Loucy (cell line): Measurements from ENCODE around the gene MGRN1.

Source experiments
- H2AFZ ChIP-seq: fragments of 200-600 bp; sonication (generic); 2 replicates; pipeline ENCODE4 v1.6.0; 2016; ENCODE audit warnings: antibody characterized with exemption, mild to moderate bottlenecking, low read length, moderate library complexity
- H3F3A ChIP-seq: fragments of 200-600 bp; 2 replicates; pipeline ENCODE4 v1.6.0; 2016; ENCODE audit warnings: antibody characterized with exemption, low read depth, mild to moderate bottlenecking
- H3K27me3 ChIP-seq: fragments of 200-600 bp; sonication (generic); 2 replicates; pipeline ENCODE4 v1.6.1; 2014; ENCODE audit warnings: low read length, mild to moderate bottlenecking; ENCODE audit not compliant: insufficient read depth, poor library complexity, severe bottlenecking
- H3K36me3 ChIP-seq: fragments of 200-600 bp; sonication (generic); 2 replicates; pipeline ENCODE4 v1.6.1; 2016; ENCODE audit warnings: low read length; ENCODE audit not compliant: insufficient read depth
- H3K4me1 ChIP-seq: fragments of 200-600 bp; sonication (generic); 2 replicates; pipeline ENCODE4 v1.5.1; 2014; ENCODE audit warnings: low read length, mild to moderate bottlenecking; ENCODE audit not compliant: insufficient read depth, poor library complexity, severe bottlenecking
- H3K4me2 ChIP-seq: fragments of 200-600 bp; sonication (generic); 2 replicates; pipeline ENCODE4 v1.6.0; 2014; ENCODE audit warnings: antibody characterized with exemption, low read length, low read depth, mild to moderate bottlenecking; ENCODE audit not compliant: poor library complexity, severe bottlenecking
- H3K4me3 ChIP-seq: fragments of 200-600 bp; sonication (generic); 2 replicates; pipeline ENCODE4 v1.5.1; 2014; ENCODE audit warnings: low read length, mild to moderate bottlenecking, mixed read lengths; ENCODE audit not compliant: poor library complexity, severe bottlenecking
- H3K79me2 ChIP-seq: fragments of 200-600 bp; sonication (generic); 2 replicates; pipeline ENCODE4 v1.6.1; 2014; ENCODE audit warnings: low read length; ENCODE audit not compliant: insufficient read depth
- H3K9ac ChIP-seq: fragments of 200-600 bp; sonication (generic); 2 replicates; pipeline ENCODE4 v1.6.0; 2014; ENCODE audit warnings: mild to moderate bottlenecking, low read depth, low read length, moderate library complexity; ENCODE audit not compliant: poor library complexity, severe bottlenecking
- H3K9me2 ChIP-seq: fragments of 200-600 bp; sonication (generic); replicated peaks from 2 replicates; pipeline ENCODE4 v1.6.1; 2016; ENCODE audit warnings: low read depth, low read length, mixed read lengths
- H3K9me3 ChIP-seq: fragments of 200-600 bp; sonication (generic); 2 replicates; pipeline ENCODE4 v1.6.1; 2014; ENCODE audit warnings: mild to moderate bottlenecking, antibody characterized with exemption, low read length, low read depth; ENCODE audit not compliant: insufficient read depth
- H4K20me1 ChIP-seq: fragments of 200-600 bp; sonication (generic); 2 replicates; pipeline ENCODE4 v1.6.0; 2014; ENCODE audit warnings: antibody characterized with exemption, low read length, mild to moderate bottlenecking; ENCODE audit not compliant: insufficient read depth, poor library complexity, severe bottlenecking
- EZH2phosphoT487 ChIP-seq: fragments of 200-600 bp; IDR thresholded peaks from 2 replicates; pipeline ENCODE4 v1.6.1; 2018; ENCODE audit warnings: antibody characterized with exemption, mild to moderate bottlenecking, moderate library complexity, borderline replicate concordance
- TF ChIP-seq, protein P1 (sequence below): fragments of 200-600 bp; sonication (generic); conservative IDR thresholded peaks from 2 replicates; pipeline ENCODE4 v1.5.1; 2014; ENCODE audit warnings: mild to moderate bottlenecking, antibody characterized with exemption, low read length

The MGRN1 gene

DNA sequence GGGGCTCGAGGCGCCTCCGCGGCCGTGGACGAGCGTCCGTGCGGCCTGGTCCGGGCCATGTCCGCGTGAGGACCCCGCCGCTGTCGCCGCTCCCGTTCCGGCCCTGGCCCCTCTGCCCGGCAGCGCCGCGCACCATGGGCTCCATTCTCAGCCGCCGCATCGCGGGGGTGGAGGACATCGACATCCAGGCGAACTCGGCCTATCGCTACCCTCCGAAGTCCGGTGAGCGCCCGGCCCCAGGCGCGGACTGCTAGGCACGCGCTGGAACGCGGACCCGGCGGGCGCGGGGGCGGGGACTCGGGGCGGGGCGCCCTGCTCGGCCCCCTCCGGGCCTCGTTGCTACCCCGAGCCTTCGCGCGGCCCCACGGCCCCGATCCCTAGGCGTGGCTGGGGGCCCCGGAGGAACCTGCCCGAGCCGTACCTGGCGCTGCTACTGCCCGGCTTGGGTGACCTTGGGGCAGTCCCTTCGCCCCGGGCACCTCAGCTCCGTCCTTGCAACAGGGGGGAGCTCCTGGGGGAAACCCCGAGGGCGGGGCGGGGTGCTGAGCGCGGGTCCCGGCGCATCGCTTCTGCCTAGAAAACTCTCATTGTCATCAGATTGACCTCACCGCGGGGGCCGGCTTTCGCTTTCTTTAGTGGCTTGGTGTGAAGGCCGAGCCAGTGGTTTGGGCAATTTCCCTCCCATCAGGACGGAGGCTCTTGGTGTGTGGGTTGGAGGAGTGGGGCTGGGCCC lies 367 bp downstream of the MGRN1 start:
- Histone ChIP-seq H4K20me1 (peaks cover 5% of the 10 kb centered on the region), H3F3A (no peaks in the 10 kb centered on the region), H3K27me3 (no peaks in the 10 kb centered on the region), H3K79me2 (peaks cover 40% of the 10 kb centered on the region), H3K4me1 (peaks cover 18% of the 10 kb centered on the region), H3K9me2 (no peaks in the 10 kb centered on the region), H3K4me2 (peak overlapping the region; percentile 85), H2AFZ (peak overlapping the region; percentile 49; the same call in 1 of the 2 replicates), H3K9ac (peak overlapping the region; percentile 81), H3K9me3 (no peaks in the 10 kb centered on the region), H3K36me3 (no peaks in the 10 kb centered on the region), H3K4me3 (peak overlapping the region; percentile 83)
- TF ChIP-seq, protein P1, sequence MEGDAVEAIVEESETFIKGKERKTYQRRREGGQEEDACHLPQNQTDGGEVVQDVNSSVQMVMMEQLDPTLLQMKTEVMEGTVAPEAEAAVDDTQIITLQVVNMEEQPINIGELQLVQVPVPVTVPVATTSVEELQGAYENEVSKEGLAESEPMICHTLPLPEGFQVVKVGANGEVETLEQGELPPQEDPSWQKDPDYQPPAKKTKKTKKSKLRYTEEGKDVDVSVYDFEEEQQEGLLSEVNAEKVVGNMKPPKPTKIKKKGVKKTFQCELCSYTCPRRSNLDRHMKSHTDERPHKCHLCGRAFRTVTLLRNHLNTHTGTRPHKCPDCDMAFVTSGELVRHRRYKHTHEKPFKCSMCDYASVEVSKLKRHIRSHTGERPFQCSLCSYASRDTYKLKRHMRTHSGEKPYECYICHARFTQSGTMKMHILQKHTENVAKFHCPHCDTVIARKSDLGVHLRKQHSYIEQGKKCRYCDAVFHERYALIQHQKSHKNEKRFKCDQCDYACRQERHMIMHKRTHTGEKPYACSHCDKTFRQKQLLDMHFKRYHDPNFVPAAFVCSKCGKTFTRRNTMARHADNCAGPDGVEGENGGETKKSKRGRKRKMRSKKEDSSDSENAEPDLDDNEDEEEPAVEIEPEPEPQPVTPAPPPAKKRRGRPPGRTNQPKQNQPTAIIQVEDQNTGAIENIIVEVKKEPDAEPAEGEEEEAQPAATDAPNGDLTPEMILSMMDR: no peak
- no peak for TF ChIP-seq EZH2phosphoT487

DNA sequence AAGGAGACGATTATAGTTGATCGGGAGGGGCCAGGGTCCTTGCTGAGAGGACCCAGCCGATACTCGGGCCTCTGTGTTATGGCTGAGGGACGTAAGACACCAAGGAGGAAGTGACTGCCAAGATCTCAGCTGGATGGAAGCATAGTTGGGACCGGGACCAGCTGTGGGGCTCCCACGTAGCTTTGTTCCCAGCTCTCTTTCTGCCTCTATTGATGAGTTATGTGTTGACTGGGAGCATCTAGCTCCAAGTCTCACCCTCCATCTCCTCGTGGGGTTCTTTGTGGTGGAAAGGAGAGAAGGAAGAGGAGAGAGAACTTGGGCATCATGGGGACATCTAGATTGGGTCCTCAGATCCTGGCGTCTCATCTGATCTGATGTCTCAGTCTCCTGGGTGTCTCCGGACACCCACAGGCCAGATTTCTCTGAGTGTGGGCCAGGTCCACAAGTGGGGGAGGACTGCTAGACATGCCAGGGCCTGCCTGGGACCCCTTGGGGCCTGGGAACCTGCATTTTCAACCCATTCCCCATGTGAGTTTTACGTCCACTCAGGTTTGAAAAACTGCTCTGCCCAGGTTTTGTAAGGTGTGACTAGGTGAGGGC lies 1.0 kb downstream of the MGRN1 start:
- H3K4me2 ChIP-seq: peak overlapping the region; percentile 85
- H3F3A ChIP-seq: no peaks in the 10 kb centered on the region
- no peaks in the 10 kb centered on the region for H3K36me3 ChIP-seq
- no peaks in the 10 kb centered on the region for H3K9me2 ChIP-seq
- H3K27me3 ChIP-seq: no peaks in the 10 kb centered on the region
- H3K9ac ChIP-seq: peak overlapping the region; percentile 81
- H4K20me1 ChIP-seq: peaks cover 5% of the 10 kb centered on the region
- TF ChIP-seq, protein P1: no peak
- no peak for TF ChIP-seq EZH2phosphoT487
- H3K9me3 ChIP-seq: no peaks in the 10 kb centered on the region
- peak overlapping the region; percentile 83 for H3K4me3 ChIP-seq
- H2AFZ ChIP-seq: no peak overlapping the region
- peaks cover 18% of the 10 kb centered on the region for H3K4me1 ChIP-seq
- peaks cover 40% of the 10 kb centered on the region for H3K79me2 ChIP-seq

DNA sequence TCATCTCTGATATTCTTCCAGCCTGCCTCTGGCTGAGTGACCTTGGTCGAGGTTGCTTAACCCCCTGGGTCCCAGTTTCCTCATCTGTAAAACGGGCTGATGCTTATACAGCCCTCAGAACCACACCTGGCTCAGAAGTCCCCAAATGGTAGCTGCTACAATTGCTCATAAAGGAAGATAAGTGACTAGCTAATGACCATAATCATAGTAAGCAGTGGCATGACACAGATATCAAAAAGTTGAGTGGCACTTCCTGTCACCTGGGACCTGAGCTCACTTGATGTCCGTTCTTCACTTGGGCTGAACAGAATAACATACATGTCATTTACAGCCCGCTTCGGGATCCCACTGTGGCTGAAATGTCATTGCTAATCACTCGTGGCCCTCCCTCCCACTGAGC lies 1.8 kb downstream of the MGRN1 start:
- H2AFZ ChIP-seq: no peak overlapping the region
- no peaks in the 10 kb centered on the region for H3K9me3 ChIP-seq
- H4K20me1 ChIP-seq: peaks cover 5% of the 10 kb centered on the region
- no peaks in the 10 kb centered on the region for H3F3A ChIP-seq
- no peaks in the 10 kb centered on the region for H3K9me2 ChIP-seq
- peak overlapping the region; percentile 85 for H3K4me2 ChIP-seq
- no peaks in the 10 kb centered on the region for H3K36me3 ChIP-seq
- H3K4me3 ChIP-seq: peak overlapping the region; percentile 83
- no peaks in the 10 kb centered on the region for H3K27me3 ChIP-seq
- H3K79me2 ChIP-seq: peaks cover 45% of the 10 kb centered on the region
- TF ChIP-seq, protein P1: no peak
- no peak for TF ChIP-seq EZH2phosphoT487
- H3K9ac ChIP-seq: peak overlapping the region; percentile 81
- H3K4me1 ChIP-seq: peaks cover 18% of the 10 kb centered on the region
